K562 (cell line): ENCODE results near the gene EMILIN1. TPM values are rescaled to one million over a fixed set of nuclear protein-coding genes. Genes with fewer than 3 reads are reported as not detected.
A peak's percentile ranks its signal among the peaks of the same experiment; 100 is the strongest.

ENCODE experiments used
- ATAC-seq: fragments of 200-7000 bp; cut with Tn5 transposase; 3 replicates; pipeline ENCODE4 v1.9.1; 2020; ENCODE audit warnings: moderate library complexity
- BruUV-seq: library from RNA; stranded (reverse); fragments of 400-500 nt; replicated peaks from 2 replicates; lab custom pipeline; 2021; lab: Mats Ljungman, UMichigan
- CTCF ChIA-PET: fragments of 300-600 bp; formaldehyde crosslinking; extraction: SDS; loops from one replicate; lab custom pipeline; 2021; ENCODE audit warnings: low intra/inter-chr PET ratio; lab: Yijun Ruan, JAX
- POLR2A ChIA-PET: fragments of 300-600, 350-650 bp; sonication (Branson Sonifier 250); formaldehyde crosslinking; extraction: SDS; loops from one replicate; lab custom pipeline; 2021; ENCODE audit warnings: antibody characterized with exemption, inconsistent platforms; lab: Yijun Ruan, JAX
- DNase-seq, 4 experiments: peaks; one replicate each; pipeline versions ENCODE4 v3.0.0 to v3.0.0-alpha.2; 2011 to 2018; ENCODE audit warnings: low spot score in 3 of 4, mixed read lengths in 3 of 4; ENCODE audit errors: extremely low read depth in 1 of 4
- FAIRE-seq: peaks from 2 replicates; lab custom pipeline; 2011; peaks lifted over from hg19 to GRCh38; lab: Jason Lieb, UNC
- H2AFZ ChIP-seq: 2 replicates; pipeline ENCODE4 v1.6.0; 2011; ENCODE audit warnings: low read depth, low read length, control low read depth, inconsistent platforms
- H3K27ac ChIP-seq: fragments of 200-600 bp; 3 replicates; pipeline ENCODE4 v1.8.0; 2011; ENCODE audit warnings: low read depth, mild to moderate bottlenecking, control low read depth, inconsistent platforms, low read length, moderate library complexity, mixed read lengths; ENCODE audit errors: extremely low read depth
- H3K27me3 ChIP-seq, 2 experiments: fragments of 300-600 bp in 1 of 2; 2 replicates in 1 of 2; 3 replicates in 1 of 2; pipeline versions ENCODE4 v1.6.0 to v1.8.0; 2011; ENCODE audit warnings: inconsistent platforms in 2 of 2, low read length in 2 of 2, mild to moderate bottlenecking in 1 of 2, mixed read lengths in 1 of 2, moderate library complexity in 1 of 2; ENCODE audit not compliant: control insufficient read depth in 2 of 2, insufficient read depth in 2 of 2
- H3K36me3 ChIP-seq: fragments of 300-600 bp; 3 replicates; pipeline ENCODE4 v1.8.0; 2011; ENCODE audit warnings: mild to moderate bottlenecking, low read length, inconsistent platforms; ENCODE audit not compliant: control insufficient read depth, insufficient read depth
- H3K4me1 ChIP-seq, 2 experiments: fragments of 200-600 bp in 1 of 2; replicated peaks in 1 of 2; 2 replicates in 1 of 2; 3 replicates in 1 of 2; pipeline versions ENCODE4 v1.5.1 to v1.8.0; 2011; ENCODE audit warnings: inconsistent platforms in 2 of 2, low read length in 2 of 2, mild to moderate bottlenecking in 1 of 2, mixed read lengths in 1 of 2, moderate library complexity in 1 of 2; ENCODE audit not compliant: control insufficient read depth in 2 of 2, insufficient read depth in 2 of 2
- H3K4me2 ChIP-seq: 2 replicates; pipeline ENCODE4 v1.6.1; 2011; ENCODE audit warnings: low read length, control low read depth, inconsistent platforms, mixed read lengths; ENCODE audit not compliant: insufficient read depth
- H3K4me3 ChIP-seq: fragments of 200-600 bp; sonication (generic), shearing (Covaris generic); 2 replicates; pipeline ENCODE4 v1.5.1; 2016; ENCODE audit warnings: control low read depth, inconsistent platforms
- H3K79me2 ChIP-seq: fragments of 200-600 bp; 3 replicates; pipeline ENCODE4 v1.8.0; 2011; ENCODE audit warnings: low read length, inconsistent platforms; ENCODE audit not compliant: control insufficient read depth, insufficient read depth
- H3K9ac ChIP-seq, 2 experiments: 2 replicates each; pipeline versions ENCODE4 v1.6.0 to v1.6.1; 2011; ENCODE audit warnings: low read depth in 2 of 2, low read length in 2 of 2, control low read depth in 1 of 2, inconsistent platforms in 1 of 2, mild to moderate bottlenecking in 1 of 2, mixed read lengths in 1 of 2; ENCODE audit not compliant: insufficient read depth in 1 of 2
- H3K9me1 ChIP-seq: one replicate; pipeline ENCODE4 v1.6.0; 2011; ENCODE audit warnings: inconsistent platforms, mild to moderate bottlenecking, low read length, moderate library complexity; ENCODE audit not compliant: control insufficient read depth, insufficient read depth
- H3K9me3 ChIP-seq: replicated peaks from 2 replicates; pipeline ENCODE4 v1.5.1; 2011; ENCODE audit warnings: low read depth, low read length, inconsistent platforms; ENCODE audit not compliant: control insufficient read depth, insufficient read depth
- H4K20me1 ChIP-seq: replicated peaks from 2 replicates; pipeline ENCODE4 v1.6.1; 2011; ENCODE audit warnings: low read length, inconsistent platforms, mixed read lengths; ENCODE audit not compliant: control insufficient read depth, insufficient read depth
- CREM ChIP-seq: IDR thresholded peaks from 2 replicates; pipeline ENCODE4 v1.6.1; 2014; ENCODE audit warnings: antibody characterized with exemption, low read depth
- DPF2 ChIP-seq: fragments of 450-650 bp; IDR thresholded peaks from 2 replicates; pipeline ENCODE4 v1.6.1; 2016
- FOXM1 ChIP-seq, 2 experiments: fragments of 450-650 bp in 1 of 2; sonication (generic) in 1 of 2; formaldehyde crosslinking in 1 of 2; IDR thresholded peaks; 2 replicates each; pipeline versions ENCODE4 v1.6.1 to v1.9.0; 2017 to 2022; ENCODE audit warnings: low read depth in 2 of 2, mild to moderate bottlenecking in 2 of 2, missing genetic modification reagents in 1 of 2, moderate library complexity in 1 of 2
- MYC ChIP-seq, 2 experiments: fragments of 250-450 bp in 1 of 2; sonication (Bioruptor Pico) in 1 of 2; IDR thresholded peaks; 2 replicates each; pipeline versions ENCODE4 v1.5.1 to v1.6.1; 2012 to 2021; ENCODE audit warnings: low read depth in 2 of 2, borderline replicate concordance in 1 of 2, improper control_type of control experiment in 1 of 2, low read length in 1 of 2, mild to moderate bottlenecking in 1 of 2, moderate library complexity in 1 of 2
- PHF8 ChIP-seq: fragments of 200-600 bp; sonication (generic); IDR thresholded peaks from 2 replicates; pipeline ENCODE4 v1.6.1; 2012; ENCODE audit warnings: mixed run types, mild to moderate bottlenecking, inconsistent platforms, low read length, moderate library complexity, borderline replicate concordance
- RBBP5 ChIP-seq: fragments of 200-600 bp; sonication (generic); IDR thresholded peaks from 2 replicates; pipeline ENCODE4 v1.6.1; 2012; ENCODE audit warnings: borderline replicate concordance, mild to moderate bottlenecking, low read length, control low read depth, inconsistent platforms; ENCODE audit not compliant: insufficient read depth, poor library complexity, severe bottlenecking
- SRSF1 ChIP-seq: fragments of 200-400 bp; formaldehyde crosslinking; IDR thresholded peaks from 2 replicates; pipeline ENCODE4 v1.6.1; 2017; ENCODE audit warnings: mild to moderate bottlenecking, low read depth, low read length, moderate library complexity
- TSC22D4 ChIP-seq: fragments of 450-650 bp; IDR thresholded peaks from 2 replicates; pipeline ENCODE4 v1.6.1; 2016; ENCODE audit warnings: missing genetic modification characterization, missing biosample characterization, control low read depth
- U2AF2 ChIP-seq: fragments of 200-400 bp; formaldehyde crosslinking; optimal IDR thresholded peaks from 2 replicates; pipeline ENCODE3; 2017; ENCODE audit warnings: low read depth, mild to moderate bottlenecking, low read length
- ZBED1 ChIP-seq: IDR thresholded peaks from 2 replicates; pipeline ENCODE4 v1.6.1; 2014
- WGBS: fragments of 100-300 bp; shearing (Covaris generic); methylation state at CpG from one replicate; pipeline ENCODE4 v1.1.6; 2016; ENCODE audit warnings: low coverage, mixed read lengths; ENCODE audit not compliant: insufficient coverage; ENCODE audit errors: missing lambda C conversion rate; 5-methylcytosine and 5-hydroxymethylcytosine counted together
- in situ Hi-C: fragments of 300-500 bp; cut with MboI; formaldehyde crosslinking; loops from 4 replicates; pipeline ENCODE4 v1.15.0; 2018; ENCODE audit warnings: inconsistent platforms, mixed read lengths
- intact Hi-C: fragments of 100-400 bp; cut with micrococcal nuclease; formaldehyde crosslinking; loops from 2 replicates; pipeline ENCODE4 v1.14.2; 2022
- polyA plus RNA-seq, 8 experiments: library from polyadenylated mRNA; depleted of rRNA in 4 of 8; stranded (reverse) in 5 of 8; unstranded in 3 of 8; fragments of >200 nt; fragmentation: Nextera tagmentation in 2 of 8; fragmentation: Illumina TruSeq in 1 of 8; extraction: Ambion mirVana in 2 of 8; extraction: Trizol in 1 of 8; gene quantifications; 2 replicates each; pipeline versions ENCODE4 v1.2.1 to v1.2.3, GENCODE V29; 2011 to 2014; ENCODE audit warnings: inconsistent platforms in 1 of 8, missing spikeins in 1 of 8
- total RNA-seq, 7 experiments: library from RNA; depleted of rRNA in 6 of 7; stranded (reverse); fragments of >200 nt in 6 of 7; fragmentation: Illumina TruSeq in 2 of 7; extraction: Trizol in 2 of 7; gene quantifications; 2 replicates each; pipeline versions ENCODE4 v1.2.1 to v1.2.3, GENCODE V29; 2011 to 2021; ENCODE audit warnings: low replicate concordance in 1 of 7
- TF ChIP-seq, protein P1 (sequence below): fragments of 250-450 bp; sonication (Bioruptor Pico); IDR thresholded peaks from 2 replicates; pipeline ENCODE4 v1.5.0; 2021; ENCODE audit warnings: mild to moderate bottlenecking, moderate library complexity
- TF ChIP-seq, protein P2 (sequence below): fragments of 250-450 bp; sonication (Bioruptor Pico); IDR thresholded peaks from 2 replicates; pipeline ENCODE4 v1.8.0; 2022; ENCODE audit warnings: moderate library complexity, mild to moderate bottlenecking, inconsistent platforms
- TF ChIP-seq, protein P3 (sequence below): fragments of 450-650 bp; IDR thresholded peaks from 2 replicates; pipeline ENCODE4 v1.6.1; 2016; ENCODE audit warnings: borderline replicate concordance

Gene EMILIN1
- total and polyA plus RNA-seq, 9 of the 15 experiments (the other 6 are each of a cell fraction or from before 2014, with no cell fraction given): 0.04 to 2.7 (median 0.54) TPM; not detected in 2

DNA sequence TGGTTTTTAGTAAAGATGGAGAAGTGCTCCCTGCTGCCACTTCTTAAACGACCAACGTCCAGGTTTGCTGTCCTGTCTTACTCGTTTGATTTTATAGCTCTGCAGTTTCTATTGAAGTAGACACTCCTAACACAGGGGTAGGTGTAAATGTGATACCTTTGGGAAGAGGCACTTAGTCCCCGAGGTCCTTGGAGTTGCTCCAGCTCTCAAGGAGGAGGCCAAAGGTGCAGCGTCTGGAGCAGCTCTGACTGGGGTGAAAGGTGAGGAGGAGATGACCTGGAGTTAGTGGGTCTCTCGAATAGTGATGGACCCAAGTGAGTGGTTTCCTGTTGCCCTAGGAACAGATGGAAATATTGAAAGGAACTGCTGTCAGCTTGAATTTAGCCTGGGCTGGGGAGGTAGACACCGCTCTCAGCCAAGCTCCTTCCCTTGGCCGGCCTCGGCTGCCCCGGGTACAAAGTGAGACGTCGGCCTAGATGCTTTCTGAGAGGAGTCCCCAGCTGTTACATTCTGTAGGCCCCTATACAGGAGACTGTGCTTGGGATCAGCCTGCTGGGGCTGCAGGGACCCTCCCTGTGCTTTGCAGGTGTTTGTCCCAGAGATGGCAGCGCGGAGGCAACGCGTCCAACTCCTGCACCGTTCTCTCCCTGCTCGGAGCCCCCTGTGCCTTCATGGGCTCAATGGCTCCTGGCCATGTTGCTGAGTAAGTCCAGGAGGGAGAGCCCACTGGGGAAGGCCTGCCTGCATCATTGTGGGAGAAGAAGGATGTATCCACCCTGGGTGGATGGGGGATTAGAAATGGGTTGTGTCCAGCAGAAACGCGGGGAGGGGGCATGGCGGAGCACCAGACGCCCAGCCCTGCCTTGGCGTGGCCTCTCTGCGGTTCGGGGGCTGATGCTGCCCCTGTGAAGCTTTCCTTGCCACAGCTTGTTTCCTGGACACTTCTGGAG, 13.6 kb downstream of the EMILIN1 start:
- no peaks in the 10 kb centered on the region for H3K9me3 ChIP-seq
- no peak overlapping the region for H3K4me3 ChIP-seq
- no peaks in the 10 kb centered on the region for H3K9me1 ChIP-seq
- H3K36me3 ChIP-seq: no peaks in the 10 kb centered on the region; the same call in 2 of the 3 replicates
- H3K4me2 ChIP-seq: peak overlapping the region; percentile 50
- H3K27ac ChIP-seq: peak overlapping the region; percentile 69
- peak overlapping the region; percentile 94 for H2AFZ ChIP-seq
- no TSS peak for BruUV-seq
- 55% methylated on average over 25 of the region's 25 CpGs for WGBS
- in situ Hi-C loops: no loop called here
- CTCF ChIA-PET: interaction anchor here (0.8 kb wide), 1 partner anchor 132 kb away, joined by 3 read pairs; no protein-coding TSS in a partner anchor
- H4K20me1 ChIP-seq: no peaks in the 10 kb centered on the region
- FAIRE-seq (peak; percentile 51), ATAC-seq (0 out of 3 replicates have a peak, but pooled peaks have one; percentile 2), DNase-seq (no peak)
- no peaks in the 10 kb centered on the region for H3K27me3 ChIP-seq
- peaks cover 9% of the 10 kb centered on the region; the same call in 2 of the 3 replicates for H3K79me2 ChIP-seq
- intact Hi-C loops: no loop called here
- peak overlapping the region; percentile 35 to 77; a peak in 3 of 4 replicates for H3K9ac ChIP-seq
- peaks cover 57 to 62% of the 10 kb centered on the region in 2 experiments for H3K4me1 ChIP-seq
- POLR2A ChIA-PET: interaction anchor here (0.6 to 3.6 kb wide), 3 partner anchors 10 to 685 kb away, joined by 3 to 11 read pairs (median 3); no protein-coding TSS in a partner anchor
- TF ChIP-seq, protein P1, sequence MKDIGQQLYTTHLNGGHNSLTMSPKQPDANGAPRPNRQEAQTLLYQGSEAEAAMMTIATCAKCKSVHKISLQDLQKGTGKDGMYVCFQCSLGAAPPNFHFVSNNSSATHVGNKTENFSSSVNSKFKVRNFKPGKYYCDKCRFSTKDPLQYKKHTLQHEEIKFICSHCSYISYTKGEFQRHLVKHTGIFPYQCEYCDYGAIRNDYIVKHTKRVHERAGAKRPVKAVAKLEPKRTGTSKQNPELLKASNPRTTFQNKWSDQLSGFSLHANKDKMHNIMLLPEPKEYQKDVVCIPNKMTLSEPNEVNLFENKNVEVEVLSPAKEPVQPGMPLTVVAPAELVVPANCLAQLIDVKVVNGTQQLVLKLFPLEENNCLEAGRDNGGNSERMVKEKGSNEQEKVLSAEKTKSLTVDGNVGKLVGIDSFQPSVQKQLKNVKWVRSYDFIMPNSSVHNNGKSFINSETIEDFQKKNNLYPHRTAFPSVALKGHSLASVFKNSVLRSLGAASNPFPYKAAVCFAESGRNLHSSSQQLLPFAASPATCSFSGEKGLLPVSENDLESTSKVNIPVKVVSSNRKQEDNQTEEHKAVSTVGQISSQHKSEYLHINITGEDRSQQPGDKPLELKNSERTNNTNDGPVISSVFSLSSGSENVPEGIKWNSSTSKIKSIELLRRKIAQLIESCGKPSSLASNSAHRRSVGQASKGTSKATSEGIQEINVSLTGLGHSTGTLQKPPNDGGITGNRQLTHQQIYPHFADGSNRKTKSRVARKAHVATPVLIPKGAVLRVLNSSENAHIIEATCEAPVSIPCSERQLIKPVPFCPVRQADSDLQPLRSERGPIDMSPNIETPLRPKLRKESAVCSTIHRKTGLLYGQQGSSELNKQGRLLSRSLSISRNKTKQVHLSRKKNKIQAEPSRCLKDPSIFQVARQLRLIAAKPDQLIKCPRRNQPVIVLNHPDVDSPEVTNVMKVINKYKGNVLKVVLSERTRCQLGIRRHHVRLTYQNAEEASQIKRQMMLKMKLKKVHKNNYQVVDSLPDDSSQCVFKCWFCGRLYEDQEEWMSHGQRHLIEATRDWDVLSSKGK: no peak
- TF ChIP-seq MYC (IDR thresholded peaks at IDR 0.05; ENCODE audit: low read depth, low read length): no peak
- no peak for TF ChIP-seq MYC (CRISPR knock-in tag; IDR thresholded peaks at IDR 0.05; ENCODE audit: borderline replicate concordance, low read depth)
- no peak for TF ChIP-seq CREM
- TF ChIP-seq, protein P2, sequence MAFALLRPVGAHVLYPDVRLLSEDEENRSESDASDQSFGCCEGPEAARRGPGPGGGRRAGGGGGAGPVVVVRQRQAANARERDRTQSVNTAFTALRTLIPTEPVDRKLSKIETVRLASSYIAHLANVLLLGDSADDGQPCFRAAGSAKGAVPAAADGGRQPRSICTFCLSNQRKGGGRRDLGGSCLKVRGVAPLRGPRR (CRISPR knock-in tag): no peak
- no peak; the same call in 1 of the 2 replicates for TF ChIP-seq PHF8
- TF ChIP-seq, protein P3, sequence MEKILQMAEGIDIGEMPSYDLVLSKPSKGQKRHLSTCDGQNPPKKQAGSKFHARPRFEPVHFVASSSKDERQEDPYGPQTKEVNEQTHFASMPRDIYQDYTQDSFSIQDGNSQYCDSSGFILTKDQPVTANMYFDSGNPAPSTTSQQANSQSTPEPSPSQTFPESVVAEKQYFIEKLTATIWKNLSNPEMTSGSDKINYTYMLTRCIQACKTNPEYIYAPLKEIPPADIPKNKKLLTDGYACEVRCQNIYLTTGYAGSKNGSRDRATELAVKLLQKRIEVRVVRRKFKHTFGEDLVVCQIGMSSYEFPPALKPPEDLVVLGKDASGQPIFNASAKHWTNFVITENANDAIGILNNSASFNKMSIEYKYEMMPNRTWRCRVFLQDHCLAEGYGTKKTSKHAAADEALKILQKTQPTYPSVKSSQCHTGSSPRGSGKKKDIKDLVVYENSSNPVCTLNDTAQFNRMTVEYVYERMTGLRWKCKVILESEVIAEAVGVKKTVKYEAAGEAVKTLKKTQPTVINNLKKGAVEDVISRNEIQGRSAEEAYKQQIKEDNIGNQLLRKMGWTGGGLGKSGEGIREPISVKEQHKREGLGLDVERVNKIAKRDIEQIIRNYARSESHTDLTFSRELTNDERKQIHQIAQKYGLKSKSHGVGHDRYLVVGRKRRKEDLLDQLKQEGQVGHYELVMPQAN: no peak
- TF ChIP-seq RBBP5: peak; percentile 37
- TF ChIP-seq ZBED1: 0 out of 2 replicates have a peak, but pooled peaks have one; percentile 29
- TF ChIP-seq TSC22D4: no peak
- no peak for TF ChIP-seq SRSF1
- TF ChIP-seq U2AF2: no peak
- TF ChIP-seq FOXM1 (IDR thresholded peaks at IDR 0.05; ENCODE audit: low read depth): no peak
- 0 out of 2 replicates have a peak, but pooled peaks have one; percentile 10 for TF ChIP-seq FOXM1 (CRISPR knock-in tag; IDR thresholded peaks at IDR 0.05; ENCODE audit: low read depth)
- no peak for TF ChIP-seq DPF2
